Mesenchymal stem cell (in vitro differentiated cells and primary cell): ENCODE measurements around the gene TNS2. TPM values are rescaled to one million over a fixed set of nuclear protein-coding genes. Genes with fewer than 3 reads are reported as not detected.

ENCODE experiments used
- DNase-seq: peaks from one replicate; pipeline ENCODE4 v3.0.0-alpha.2; 2013
- H2AFZ ChIP-seq: one replicate; pipeline ENCODE4 v1.6.1; 2013; ENCODE audit warnings: low read depth, mild to moderate bottlenecking, control low read depth, inconsistent platforms, low read length, moderate library complexity
- H2AK5ac ChIP-seq: 2 replicates; pipeline ENCODE4 v1.6.1; 2013; ENCODE audit warnings: low read length, moderate library complexity, mild to moderate bottlenecking, inconsistent platforms; ENCODE audit not compliant: severe bottlenecking
- H2BK120ac ChIP-seq: one replicate; pipeline ENCODE4 v1.6.1; 2013; ENCODE audit warnings: low read depth, mild to moderate bottlenecking, inconsistent platforms, low read length, moderate library complexity
- H2BK12ac ChIP-seq, 2 experiments: one replicate each; pipeline ENCODE4 v1.6.1; 2013; ENCODE audit warnings: inconsistent platforms in 2 of 2, low read length in 2 of 2, mild to moderate bottlenecking in 2 of 2, moderate library complexity in 2 of 2, control low read depth in 1 of 2
- H2BK15ac ChIP-seq: one replicate; pipeline ENCODE4 v1.6.1; 2013; ENCODE audit warnings: mild to moderate bottlenecking, low read depth, inconsistent platforms; ENCODE audit not compliant: poor library complexity, severe bottlenecking
- H2BK5ac ChIP-seq: 2 replicates; pipeline ENCODE4 v1.6.1; 2013; ENCODE audit warnings: low read depth, mild to moderate bottlenecking, low read length, control low read depth, inconsistent platforms; ENCODE audit not compliant: poor library complexity, severe bottlenecking
- H3K14ac ChIP-seq, 2 experiments: one replicate each; pipeline ENCODE4 v1.6.1; 2013; ENCODE audit warnings: inconsistent platforms in 2 of 2, low read length in 2 of 2, control low read depth in 1 of 2, mild to moderate bottlenecking in 1 of 2, moderate library complexity in 1 of 2
- H3K18ac ChIP-seq, 2 experiments: one replicate each; pipeline ENCODE4 v1.6.1; 2013; ENCODE audit warnings: inconsistent platforms in 2 of 2, low read length in 2 of 2, control low read depth in 1 of 2, low read depth in 1 of 2, mild to moderate bottlenecking in 1 of 2
- H3K23ac ChIP-seq, 2 experiments: one replicate each; pipeline ENCODE4 v1.6.1; 2013; ENCODE audit warnings: inconsistent platforms in 2 of 2, low read length in 2 of 2, mild to moderate bottlenecking in 2 of 2, moderate library complexity in 2 of 2, control low read depth in 1 of 2
- H3K27ac ChIP-seq: 2 replicates; pipeline ENCODE4 v1.5.1; 2013; ENCODE audit warnings: mild to moderate bottlenecking, moderate library complexity, low read length, control low read depth, inconsistent platforms; ENCODE audit not compliant: poor library complexity, severe bottlenecking
- H3K27me3 ChIP-seq, 2 experiments: 2 replicates each; pipeline versions ENCODE4 v1.6.1 to v1.7.0; 2013; ENCODE audit warnings: low read length in 2 of 2, mild to moderate bottlenecking in 2 of 2, moderate library complexity in 2 of 2, control low read depth in 1 of 2, inconsistent platforms in 1 of 2; ENCODE audit not compliant: control insufficient read depth in 1 of 2, insufficient read depth in 1 of 2
- H3K36me3 ChIP-seq, 2 experiments: 2 replicates each; pipeline versions ENCODE4 v1.6.1 to v1.7.0; 2013; ENCODE audit warnings: low read length in 2 of 2, control low read depth in 1 of 2, inconsistent platforms in 1 of 2, low read depth in 1 of 2, mild to moderate bottlenecking in 1 of 2; ENCODE audit not compliant: insufficient read depth in 2 of 2, control insufficient read depth in 1 of 2
- H3K4ac ChIP-seq, 2 experiments: one replicate each; pipeline ENCODE4 v1.6.1; 2013; ENCODE audit warnings: inconsistent platforms in 2 of 2, low read length in 2 of 2, mild to moderate bottlenecking in 2 of 2, moderate library complexity in 2 of 2, control low read depth in 1 of 2, low read depth in 1 of 2
- H3K4me1 ChIP-seq: 2 replicates; pipeline ENCODE4 v1.6.1; 2013; ENCODE audit warnings: low read depth, low read length, control low read depth; ENCODE audit not compliant: control insufficient read depth, insufficient read depth
- H3K4me2 ChIP-seq: 2 replicates; pipeline ENCODE4 v1.6.1; 2013; ENCODE audit warnings: low read length, mild to moderate bottlenecking, inconsistent platforms; ENCODE audit not compliant: poor library complexity, severe bottlenecking
- H3K4me3 ChIP-seq, 2 experiments: 2 replicates each; pipeline versions ENCODE4 v1.5.1 to v1.7.0; 2013; ENCODE audit warnings: low read length in 2 of 2, mild to moderate bottlenecking in 2 of 2, control low read depth in 1 of 2, low read depth in 1 of 2; ENCODE audit not compliant: insufficient read depth in 1 of 2
- H3K79me1 ChIP-seq: replicated peaks from 2 replicates; pipeline ENCODE4 v1.6.1; 2013; ENCODE audit warnings: mild to moderate bottlenecking, control low read depth, low read length, inconsistent platforms; ENCODE audit not compliant: poor library complexity, severe bottlenecking
- H3K9ac ChIP-seq: 2 replicates; pipeline ENCODE4 v1.7.0; 2013; ENCODE audit warnings: mild to moderate bottlenecking, low read length, moderate library complexity
- H3K9me3 ChIP-seq: 2 replicates; pipeline ENCODE4 v1.7.0; 2013; ENCODE audit warnings: mild to moderate bottlenecking, low read length; ENCODE audit not compliant: control insufficient read depth
- H4K8ac ChIP-seq: one replicate; pipeline ENCODE4 v1.6.1; 2013; ENCODE audit warnings: inconsistent platforms, mild to moderate bottlenecking, low read length, moderate library complexity
- H4K91ac ChIP-seq: one replicate; pipeline ENCODE4 v1.6.1; 2013; ENCODE audit warnings: mild to moderate bottlenecking, low read length, inconsistent platforms
- WGBS: methylation state at CpG from one replicate; pipeline ENCODE4 v1.1.7; 2013; ENCODE audit warnings: mixed read lengths; 5-methylcytosine and 5-hydroxymethylcytosine counted together
- polyA plus RNA-seq, 2 experiments: library from polyadenylated mRNA; stranded (reverse); fragments of 200-250 nt; gene quantifications; one replicate each; pipeline ENCODE4 v1.2.3, GENCODE V29; 2013

Gene TNS2
- polyA plus RNA-seq (2013, experiment 1 of 2) = 95.2 TPM
- 91.2 TPM for polyA plus RNA-seq (2013, experiment 2 of 2)

GRCh38 chr12:53049571-53050318, at the start of gene TNS2:
Gene TNS2 (plus strand): TSS chr12:53050065. CDS start chr12:53050186, 121 bp downstream.
- 1% methylated on average over 16 of the region's 20 CpGs for WGBS
- peak; percentile 66 for DNase-seq
- peak within 1 kb of the TSS; percentile 93 for H4K91ac ChIP-seq
- no peaks in the 10 kb centered on the region for H3K9me3 ChIP-seq
- H3K36me3 ChIP-seq = peaks cover 10 to 21% of the 10 kb centered on the region in 2 experiments
- H3K4ac ChIP-seq = peak within 1 kb of the TSS; percentile 68 to 98
- peak within 1 kb of the TSS; percentile 93 for H4K8ac ChIP-seq
- H2BK12ac ChIP-seq = peak within 1 kb of the TSS; percentile 75 to 99
- H2BK5ac ChIP-seq = peak within 1 kb of the TSS; percentile 97
- H2AK5ac ChIP-seq = peak within 1 kb of the TSS; percentile 84
- peak within 1 kb of the TSS; percentile 95 for H3K9ac ChIP-seq
- H2AFZ ChIP-seq = no peak within 1 kb of the TSS
- peak within 1 kb of the TSS in 1 of 2 experiments; percentile 99 for H3K14ac ChIP-seq
- H3K27ac ChIP-seq = peak within 1 kb of the TSS; percentile 94
- peak within 1 kb of the TSS; percentile 62 to 89 for H3K4me3 ChIP-seq
- H3K4me2 ChIP-seq = peak within 1 kb of the TSS; percentile 80
- peak within 1 kb of the TSS; percentile 100 for H2BK15ac ChIP-seq
- H3K79me1 ChIP-seq = peaks cover 13% of the 10 kb centered on the region
- no peaks in the 10 kb centered on the region for H3K27me3 ChIP-seq
- peak within 1 kb of the TSS; percentile 98 to 100 for H3K18ac ChIP-seq
- H2BK120ac ChIP-seq = peak within 1 kb of the TSS; percentile 94
- peak within 1 kb of the TSS in 1 of 2 experiments; percentile 87 for H3K23ac ChIP-seq
- H3K4me1 ChIP-seq = peaks cover 73% of the 10 kb centered on the region

- Histone ChIP-seq H3K4me3 (peak overlapping the region in 1 of 2 experiments; percentile 100), H3K23ac (no peak overlapping the region), H4K91ac (no peak overlapping the region), H3K4me2 (no peak overlapping the region), H3K79me1 (peaks cover 3% of the 10 kb centered on the region), H4K8ac (peak overlapping the region; percentile 75), H3K9me3 (no peaks in the 10 kb centered on the region), H2BK5ac (no peak overlapping the region), H2BK15ac (no peak overlapping the region), H2AK5ac (no peak overlapping the region), H2AFZ (no peak overlapping the region), H2BK12ac (no peak overlapping the region), H3K4ac (no peak overlapping the region), H3K9ac (peak overlapping the region; percentile 97), H3K27ac (no peak overlapping the region), H3K27me3 (peaks cover 0 to 5% of the 10 kb centered on the region in 2 experiments), H3K4me1 (peaks cover 7% of the 10 kb centered on the region), H3K18ac (no peak overlapping the region), H3K14ac (no peak overlapping the region), H3K36me3 (peaks cover 4 to 10% of the 10 kb centered on the region in 2 experiments), H2BK120ac (peak overlapping the region; percentile 61)
- no peak for DNase-seq
- 61% methylated on average over 5 of the region's 5 CpGs for WGBS
Observed at GRCh38 chr12:53004178-53004577, 45.7 kb upstream of the TNS2 start.

GRCh38 chr12:53004582-53004981, 45.3 kb upstream of the TNS2 start:
- Histone ChIP-seq H2AK5ac (no peak overlapping the region), H3K9ac (peak overlapping the region; percentile 97), H3K4me3 (peak overlapping the region in 1 of 2 experiments; percentile 100), H3K14ac (no peak overlapping the region), H2AFZ (no peak overlapping the region), H3K23ac (peak overlapping the region in 1 of 2 experiments; percentile 23), H3K27ac (no peak overlapping the region), H4K91ac (peak overlapping the region; percentile 18), H2BK15ac (no peak overlapping the region), H3K9me3 (no peaks in the 10 kb centered on the region), H3K27me3 (peaks cover 0 to 2% of the 10 kb centered on the region in 2 experiments), H2BK12ac (no peak overlapping the region), H3K36me3 (peaks cover 4 to 14% of the 10 kb centered on the region in 2 experiments), H3K4ac (no peak overlapping the region), H2BK5ac (no peak overlapping the region), H4K8ac (no peak overlapping the region), H3K4me1 (peaks cover 8% of the 10 kb centered on the region), H2BK120ac (no peak overlapping the region), H3K4me2 (peak overlapping the region; percentile 36), H3K79me1 (peaks cover 3% of the 10 kb centered on the region), H3K18ac (peak overlapping the region in 1 of 2 experiments; percentile 37)
- peak; percentile 69 for DNase-seq
- 88% methylated on average over 2 of the region's 2 CpGs for WGBS
